ENCODE results near the gene PFKM. TPM values are rescaled to one million over a fixed set of nuclear protein-coding genes. Genes with fewer than 3 reads are reported as not detected.

Gene PFKM
- total RNA-seq, 4 donors from 2014 or later = 15.1 to 28.1 (median 26.0) TPM

DNA sequence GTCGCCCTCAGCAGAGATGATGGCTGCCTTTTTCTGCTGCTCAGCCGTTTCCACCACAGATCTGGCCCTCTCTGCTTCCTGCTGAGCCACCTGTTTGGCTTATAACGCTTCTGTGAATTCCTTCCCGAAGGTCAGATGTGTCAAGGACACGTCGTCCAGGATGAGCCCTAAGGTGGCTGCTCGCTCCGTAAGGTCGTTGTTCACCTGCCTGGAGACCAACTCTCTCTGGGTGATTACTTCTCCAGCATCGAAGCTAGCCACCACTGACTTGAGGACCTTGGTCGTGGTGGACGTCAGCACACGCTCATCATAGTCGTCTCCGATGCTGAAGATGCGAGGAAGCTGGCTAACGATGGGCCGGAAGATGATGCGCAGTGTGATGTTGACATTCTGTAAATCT is 49.8 kb downstream of the PFKM start:
- 86 to 93% methylated on average over 19 of the region's 19 CpGs for WGBS, 2 donors
- DNase-seq (ENCODE audit: low spot score in 2 of 2) = no peak
- no peak for TF ChIP-seq POLR2A (IDR thresholded peaks at IDR 0.05)
- TF ChIP-seq, protein P1, sequence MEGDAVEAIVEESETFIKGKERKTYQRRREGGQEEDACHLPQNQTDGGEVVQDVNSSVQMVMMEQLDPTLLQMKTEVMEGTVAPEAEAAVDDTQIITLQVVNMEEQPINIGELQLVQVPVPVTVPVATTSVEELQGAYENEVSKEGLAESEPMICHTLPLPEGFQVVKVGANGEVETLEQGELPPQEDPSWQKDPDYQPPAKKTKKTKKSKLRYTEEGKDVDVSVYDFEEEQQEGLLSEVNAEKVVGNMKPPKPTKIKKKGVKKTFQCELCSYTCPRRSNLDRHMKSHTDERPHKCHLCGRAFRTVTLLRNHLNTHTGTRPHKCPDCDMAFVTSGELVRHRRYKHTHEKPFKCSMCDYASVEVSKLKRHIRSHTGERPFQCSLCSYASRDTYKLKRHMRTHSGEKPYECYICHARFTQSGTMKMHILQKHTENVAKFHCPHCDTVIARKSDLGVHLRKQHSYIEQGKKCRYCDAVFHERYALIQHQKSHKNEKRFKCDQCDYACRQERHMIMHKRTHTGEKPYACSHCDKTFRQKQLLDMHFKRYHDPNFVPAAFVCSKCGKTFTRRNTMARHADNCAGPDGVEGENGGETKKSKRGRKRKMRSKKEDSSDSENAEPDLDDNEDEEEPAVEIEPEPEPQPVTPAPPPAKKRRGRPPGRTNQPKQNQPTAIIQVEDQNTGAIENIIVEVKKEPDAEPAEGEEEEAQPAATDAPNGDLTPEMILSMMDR (IDR thresholded peaks at IDR 0.05) = no peak
- intact Hi-C loops (cut with DNase I; ENCODE audit: low total_unique reads) = no loop called here
- no peak overlapping the region for H3K4me3 ChIP-seq (ENCODE audit: low read depth, poor library complexity, severe bottlenecking)

DNA sequence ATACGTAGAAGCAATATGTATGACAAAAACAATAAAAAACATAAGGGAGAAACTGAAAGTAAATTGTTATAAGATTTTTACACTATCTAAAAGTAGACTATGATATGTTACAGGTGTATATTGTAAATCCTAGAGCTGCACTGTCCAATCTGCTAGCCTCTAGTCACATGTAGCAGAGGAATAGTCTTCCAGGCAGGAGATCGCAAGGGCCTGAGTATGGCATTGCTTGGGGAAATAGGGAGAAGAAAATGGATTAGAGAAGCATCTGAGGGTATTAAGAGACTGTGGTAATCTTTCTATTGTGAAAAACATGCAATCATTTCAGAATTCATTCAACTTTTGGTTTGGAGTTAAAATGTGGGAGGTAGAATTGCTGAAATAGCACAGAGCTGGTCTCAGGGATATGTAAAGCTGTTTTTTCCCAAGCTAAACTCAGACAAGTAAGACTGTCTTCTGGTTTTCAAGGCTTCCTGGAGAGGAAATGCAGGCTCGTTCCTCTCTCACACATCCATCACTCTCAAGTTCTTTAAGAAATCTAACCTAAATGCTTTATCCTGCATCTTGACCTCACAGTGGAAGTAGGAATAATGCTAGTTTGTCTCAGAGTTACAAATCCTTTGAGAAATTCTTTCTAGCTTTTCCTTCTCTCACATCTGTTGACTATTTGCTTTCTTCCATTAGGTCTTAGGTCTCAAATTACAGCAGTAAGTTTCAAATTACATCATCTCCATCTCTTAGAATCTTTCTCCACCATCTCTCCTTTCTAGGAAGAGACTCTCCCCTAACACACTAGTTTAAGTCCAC is 56.7 kb downstream of the PFKM start:
- intact Hi-C loops (cut with DNase I; ENCODE audit: low total_unique reads) = no loop called here
- no peak overlapping the region for H3K4me3 ChIP-seq (ENCODE audit: low read depth, poor library complexity, severe bottlenecking)
- WGBS, 2 donors = 58 to 65% methylated on average over 3 of the region's 3 CpGs
- no peak for DNase-seq (ENCODE audit: low spot score in 2 of 2)
- TF ChIP-seq, protein P1 (IDR thresholded peaks at IDR 0.05) = no peak
- no peak for TF ChIP-seq POLR2A (IDR thresholded peaks at IDR 0.05)

DNA sequence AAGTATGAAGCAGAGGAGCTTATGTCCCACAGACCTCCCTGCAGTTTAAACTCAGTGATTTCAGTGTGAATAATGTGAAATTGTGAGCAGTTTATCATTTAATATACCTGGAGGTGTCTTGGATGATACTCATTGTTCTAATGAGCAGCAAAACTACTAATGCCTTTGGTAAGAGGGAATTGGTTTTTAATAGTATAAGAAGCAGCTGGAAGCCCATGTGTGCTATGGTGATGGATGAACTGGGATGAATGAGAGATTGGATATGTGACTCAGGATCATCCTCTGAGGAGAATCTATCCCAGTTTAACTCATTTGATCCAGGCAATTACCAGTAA is 57.2 kb downstream of the PFKM start:
- intact Hi-C loops (cut with DNase I; ENCODE audit: low total_unique reads) = no loop called here
- TF ChIP-seq, protein P1 (IDR thresholded peaks at IDR 0.05) = no peak
- TF ChIP-seq POLR2A (IDR thresholded peaks at IDR 0.05) = no peak
- no peak overlapping the region for H3K4me3 ChIP-seq (ENCODE audit: low read depth, poor library complexity, severe bottlenecking)
- no peak for DNase-seq (ENCODE audit: low spot score in 2 of 2)

DNA sequence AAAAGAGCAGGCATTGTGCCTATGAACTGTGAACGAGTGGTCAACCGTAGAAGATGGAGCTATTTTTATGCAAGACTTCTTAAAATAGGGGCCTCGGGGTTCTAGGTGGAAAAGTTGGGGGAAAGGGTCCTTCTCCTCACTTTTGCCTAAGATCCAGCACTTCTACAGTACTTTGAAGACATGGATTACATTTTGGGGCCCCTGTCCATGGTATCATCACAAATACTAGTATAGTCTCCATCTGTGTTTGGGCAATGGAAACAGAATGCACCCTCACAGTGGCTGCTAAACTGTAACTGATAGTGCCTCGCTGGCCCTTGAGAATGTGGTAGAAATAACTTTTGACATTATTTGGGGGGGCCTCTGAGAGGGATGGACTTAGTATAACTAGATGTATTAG is 58.8 kb downstream of the PFKM start:
- H3K4me3 ChIP-seq (ENCODE audit: low read depth, poor library complexity, severe bottlenecking) = no peak overlapping the region
- 88% methylated on average over 4 of the region's 4 CpGs for WGBS, 2 donors
- TF ChIP-seq POLR2A (IDR thresholded peaks at IDR 0.05) = no peak
- TF ChIP-seq, protein P1 (IDR thresholded peaks at IDR 0.05) = no peak
- DNase-seq (ENCODE audit: low spot score in 2 of 2) = no peak
- intact Hi-C loops (cut with DNase I; ENCODE audit: low total_unique reads) = no loop called here

DNA sequence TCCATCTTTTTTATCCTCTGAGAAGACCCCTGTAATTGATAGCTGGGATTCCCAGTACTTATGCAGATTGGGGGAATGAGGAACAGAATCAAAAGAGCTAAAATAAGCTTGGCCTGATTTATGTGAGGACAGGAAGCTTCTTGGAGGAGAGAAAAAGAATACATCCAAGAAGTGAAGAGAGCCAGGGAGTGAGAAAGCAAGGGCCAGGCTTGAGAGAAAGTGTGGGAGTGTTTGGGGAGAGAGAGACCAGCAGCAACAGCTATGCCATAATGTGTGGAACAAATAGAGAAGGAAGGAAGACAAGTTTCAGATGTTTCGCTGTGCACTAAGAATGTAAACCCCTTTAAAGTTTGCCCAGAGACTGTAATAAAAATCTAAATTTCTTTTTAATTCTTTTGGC is 60.3 kb downstream of the PFKM start:
- 93 to 100% methylated on average over 1 of the region's 1 CpG for WGBS, 2 donors

More for the DNA sequence above, 60.3 kb downstream of the PFKM start:
- no peak overlapping the region for H3K4me3 ChIP-seq (ENCODE audit: low read depth, poor library complexity, severe bottlenecking)
- no peak for DNase-seq (ENCODE audit: low spot score in 2 of 2)
- TF ChIP-seq, protein P1 (IDR thresholded peaks at IDR 0.05) = no peak
- TF ChIP-seq POLR2A (IDR thresholded peaks at IDR 0.05) = no peak
- intact Hi-C loops (cut with DNase I; ENCODE audit: low total_unique reads) = no loop called here
